ENCODE measurements around the gene KIF20B. TPM values are rescaled to one million over a fixed set of nuclear protein-coding genes. Genes with fewer than 3 reads are reported as not detected.

KIF20B gene, protein sequence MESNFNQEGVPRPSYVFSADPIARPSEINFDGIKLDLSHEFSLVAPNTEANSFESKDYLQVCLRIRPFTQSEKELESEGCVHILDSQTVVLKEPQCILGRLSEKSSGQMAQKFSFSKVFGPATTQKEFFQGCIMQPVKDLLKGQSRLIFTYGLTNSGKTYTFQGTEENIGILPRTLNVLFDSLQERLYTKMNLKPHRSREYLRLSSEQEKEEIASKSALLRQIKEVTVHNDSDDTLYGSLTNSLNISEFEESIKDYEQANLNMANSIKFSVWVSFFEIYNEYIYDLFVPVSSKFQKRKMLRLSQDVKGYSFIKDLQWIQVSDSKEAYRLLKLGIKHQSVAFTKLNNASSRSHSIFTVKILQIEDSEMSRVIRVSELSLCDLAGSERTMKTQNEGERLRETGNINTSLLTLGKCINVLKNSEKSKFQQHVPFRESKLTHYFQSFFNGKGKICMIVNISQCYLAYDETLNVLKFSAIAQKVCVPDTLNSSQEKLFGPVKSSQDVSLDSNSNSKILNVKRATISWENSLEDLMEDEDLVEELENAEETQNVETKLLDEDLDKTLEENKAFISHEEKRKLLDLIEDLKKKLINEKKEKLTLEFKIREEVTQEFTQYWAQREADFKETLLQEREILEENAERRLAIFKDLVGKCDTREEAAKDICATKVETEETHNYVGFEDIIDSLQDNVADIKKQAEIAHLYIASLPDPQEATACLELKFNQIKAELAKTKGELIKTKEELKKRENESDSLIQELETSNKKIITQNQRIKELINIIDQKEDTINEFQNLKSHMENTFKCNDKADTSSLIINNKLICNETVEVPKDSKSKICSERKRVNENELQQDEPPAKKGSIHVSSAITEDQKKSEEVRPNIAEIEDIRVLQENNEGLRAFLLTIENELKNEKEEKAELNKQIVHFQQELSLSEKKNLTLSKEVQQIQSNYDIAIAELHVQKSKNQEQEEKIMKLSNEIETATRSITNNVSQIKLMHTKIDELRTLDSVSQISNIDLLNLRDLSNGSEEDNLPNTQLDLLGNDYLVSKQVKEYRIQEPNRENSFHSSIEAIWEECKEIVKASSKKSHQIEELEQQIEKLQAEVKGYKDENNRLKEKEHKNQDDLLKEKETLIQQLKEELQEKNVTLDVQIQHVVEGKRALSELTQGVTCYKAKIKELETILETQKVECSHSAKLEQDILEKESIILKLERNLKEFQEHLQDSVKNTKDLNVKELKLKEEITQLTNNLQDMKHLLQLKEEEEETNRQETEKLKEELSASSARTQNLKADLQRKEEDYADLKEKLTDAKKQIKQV (N-terminal part only)
- polyA plus RNA-seq (2013), result 7.5 TPM

DNA sequence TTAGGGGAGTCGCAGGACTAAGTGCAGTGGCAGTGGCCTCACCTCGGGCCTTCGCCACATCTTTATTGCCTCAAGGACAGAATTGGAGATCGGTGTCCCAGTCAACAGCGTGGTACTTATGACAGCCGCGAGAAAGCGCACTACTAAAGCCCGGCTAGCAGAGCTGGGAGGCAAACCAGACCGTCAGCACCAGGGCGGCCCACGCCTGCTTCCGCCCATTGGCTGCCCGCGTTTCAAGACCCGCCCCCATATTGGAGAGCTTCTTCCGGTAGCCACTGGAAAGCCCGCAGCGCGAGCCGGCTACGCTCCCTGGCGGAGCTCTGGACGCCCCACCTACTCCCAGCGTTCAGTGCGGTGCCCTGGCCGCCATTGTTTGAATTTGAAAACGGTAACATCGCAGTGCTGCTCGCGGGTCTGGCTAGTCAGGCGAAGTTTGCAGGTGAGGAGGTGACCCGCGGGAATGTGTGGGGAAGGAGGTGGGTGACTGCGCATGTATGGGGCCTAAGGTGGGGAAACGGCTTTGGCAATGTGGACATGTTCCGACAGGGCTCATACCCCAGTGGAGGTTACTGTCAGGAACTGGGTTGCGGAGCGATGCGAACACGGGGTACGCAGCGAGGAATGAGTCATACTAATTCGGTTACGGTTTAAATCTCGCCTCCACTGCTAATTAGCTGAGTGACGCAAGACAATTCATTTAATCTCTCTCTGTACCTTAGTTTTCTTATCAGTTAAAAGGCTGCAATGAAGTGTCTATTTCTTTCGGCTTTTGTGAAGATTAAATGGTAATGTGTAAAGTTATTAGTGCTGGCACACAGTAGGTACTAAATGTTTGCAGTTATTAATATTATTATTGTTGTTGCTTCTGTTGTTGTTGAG is at the start of gene KIF20B:
Gene KIF20B (plus strand): TSS at position 349 of the 879 bp plus-strand sequence. CDS start 3,705 bp downstream, outside the sequence.
- CTCF ChIA-PET, result interaction anchor here (1.2 kb wide), 1 partner anchor 9 kb away, joined by 4 read pairs; no protein-coding TSS in a partner anchor
- H3K27ac ChIP-seq (ENCODE audit: insufficient read depth in 1 of 2, low read depth in 1 of 2, low read length in 2 of 2, poor library complexity in 1 of 2, severe bottlenecking in 2 of 2), result peak within 1 kb of the TSS; percentile 72 to 85
- H3K36me3 ChIP-seq (ENCODE audit: control insufficient read depth in 4 of 4, insufficient read depth in 4 of 4, low read length in 3 of 4), result no peaks in the 10 kb centered on the region
- no peaks in the 10 kb centered on the region for H3K9me3 ChIP-seq (ENCODE audit: control extremely low read depth in 1 of 5, control insufficient read depth in 4 of 5, insufficient read depth in 2 of 5, low read depth in 1 of 5, low read length in 4 of 5)
- peak within 1 kb of the TSS; percentile 59 to 100 (median 88) for H3K4me3 ChIP-seq (ENCODE audit: control insufficient read depth in 1 of 7, extremely low read depth in 1 of 7, insufficient read depth in 4 of 7, low read depth in 2 of 7, low read length in 6 of 7)
- POLR2A ChIA-PET, result no interaction called here
- peak; percentile 97 to 99 (median 99) for DNase-seq
- WGBS (ENCODE audit: insufficient coverage), result 0% methylated on average over 43 of the region's 48 CpGs
- peaks cover 5 to 31% (median 16%) of the 10 kb centered on the region in 4 experiments for H3K4me1 ChIP-seq (ENCODE audit: control extremely low read depth in 1 of 4, control insufficient read depth in 4 of 4, insufficient read depth in 4 of 4, low read length in 3 of 4)
- H3K27me3 ChIP-seq (replicated peaks in 2 of 5; ENCODE audit: control insufficient read depth in 4 of 5, insufficient read depth in 5 of 5, low read length in 4 of 5), result no peaks in the 10 kb centered on the region

DNA sequence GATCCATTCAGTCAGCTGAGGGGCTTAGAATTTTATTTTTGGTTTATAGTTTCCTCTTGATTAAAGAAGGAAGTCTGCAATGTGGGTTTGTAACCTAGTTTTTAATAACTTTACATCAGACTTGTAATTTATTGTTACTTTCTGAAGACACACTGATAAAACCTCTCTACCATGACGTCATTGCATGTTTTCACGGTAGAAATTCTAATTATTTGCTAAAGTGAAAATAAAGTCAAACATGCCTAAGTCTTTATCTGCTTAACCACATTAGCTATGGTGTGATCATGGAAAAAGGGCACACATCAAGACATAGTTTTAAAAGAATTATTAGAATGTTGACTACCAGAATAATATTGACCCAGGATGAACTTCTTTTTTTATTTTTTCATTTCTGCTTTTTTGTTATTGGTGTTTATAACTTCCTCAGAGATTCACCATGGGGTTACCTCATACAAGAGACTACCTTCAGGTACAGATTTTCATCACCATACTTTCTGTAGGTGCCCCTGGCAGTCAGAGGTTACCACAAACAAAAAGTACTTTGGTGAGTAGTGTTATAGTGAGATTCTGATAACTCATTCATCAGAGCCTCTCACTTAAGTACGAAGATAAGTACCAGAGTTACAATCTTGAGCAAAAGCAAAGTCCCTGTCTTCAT is 49.3 kb upstream of the KIF20B start:
- WGBS (ENCODE audit: insufficient coverage), result 100% methylated on average over 1 of the region's 3 CpGs
- no peaks in the 10 kb centered on the region for H3K27me3 ChIP-seq (replicated peaks in 2 of 5; ENCODE audit: control insufficient read depth in 4 of 5, insufficient read depth in 5 of 5, low read length in 4 of 5)
- H3K9me3 ChIP-seq (ENCODE audit: control extremely low read depth in 1 of 5, control insufficient read depth in 4 of 5, insufficient read depth in 2 of 5, low read depth in 1 of 5, low read length in 4 of 5), result peaks cover 0 to 8% (median 3%) of the 10 kb centered on the region in 5 experiments
- H3K4me3 ChIP-seq (ENCODE audit: control insufficient read depth in 1 of 7, extremely low read depth in 1 of 7, insufficient read depth in 4 of 7, low read depth in 2 of 7, low read length in 6 of 7), result no peak overlapping the region
- no peak overlapping the region for H3K27ac ChIP-seq (ENCODE audit: insufficient read depth in 1 of 2, low read depth in 1 of 2, low read length in 2 of 2, poor library complexity in 1 of 2, severe bottlenecking in 2 of 2)
- peaks cover 0 to 13% (median 7%) of the 10 kb centered on the region in 4 experiments for H3K4me1 ChIP-seq (ENCODE audit: control extremely low read depth in 1 of 4, control insufficient read depth in 4 of 4, insufficient read depth in 4 of 4, low read length in 3 of 4)
- DNase-seq, result peak in 2 of 3 donors; percentile 33 to 45
- POLR2A ChIA-PET, result no interaction called here
- no peaks in the 10 kb centered on the region for H3K36me3 ChIP-seq (ENCODE audit: control insufficient read depth in 4 of 4, insufficient read depth in 4 of 4, low read length in 3 of 4)
- CTCF ChIA-PET, result interaction anchor here (0.9 kb wide), 1 partner anchor 12 kb away, joined by 3 read pairs; no protein-coding TSS in a partner anchor

DNA sequence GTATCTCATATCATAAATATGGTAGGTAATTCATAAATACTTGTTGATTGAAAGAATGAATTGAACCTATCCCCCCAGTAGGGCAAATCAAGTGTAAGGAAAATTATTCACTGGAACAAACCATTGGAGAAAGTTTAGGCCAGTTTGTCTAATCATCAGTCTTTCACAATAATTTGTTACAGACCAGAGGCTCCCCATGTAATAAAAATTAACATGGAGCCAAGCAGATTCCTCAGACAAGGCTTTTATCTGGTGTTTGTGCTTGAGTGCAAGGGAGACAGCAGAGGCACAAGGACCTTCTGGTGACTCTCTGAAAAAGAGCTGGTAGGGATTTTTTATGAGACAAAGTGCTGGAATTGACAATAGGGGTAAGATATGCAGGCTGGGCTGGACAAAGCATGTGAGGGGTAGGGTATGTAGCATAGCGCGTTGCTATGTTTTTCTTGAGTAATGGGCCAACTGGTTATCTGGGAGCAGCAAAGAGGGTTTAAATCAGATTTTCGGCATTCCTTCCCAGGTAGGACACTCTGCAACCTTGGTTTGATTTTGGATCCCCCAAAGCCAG is 48.5 kb upstream of the KIF20B start:
- POLR2A ChIA-PET, result no interaction called here
- Histone ChIP-seq H3K27ac (ENCODE audit: insufficient read depth in 1 of 2, low read depth in 1 of 2, low read length in 2 of 2, poor library complexity in 1 of 2, severe bottlenecking in 2 of 2) (no peak overlapping the region), H3K9me3 (ENCODE audit: control extremely low read depth in 1 of 5, control insufficient read depth in 4 of 5, insufficient read depth in 2 of 5, low read depth in 1 of 5, low read length in 4 of 5) (peaks cover 0 to 8% (median 3%) of the 10 kb centered on the region in 5 experiments), H3K36me3 (ENCODE audit: control insufficient read depth in 4 of 4, insufficient read depth in 4 of 4, low read length in 3 of 4) (no peaks in the 10 kb centered on the region), H3K4me3 (ENCODE audit: control insufficient read depth in 1 of 7, extremely low read depth in 1 of 7, insufficient read depth in 4 of 7, low read depth in 2 of 7, low read length in 6 of 7) (no peak overlapping the region), H3K4me1 (ENCODE audit: control extremely low read depth in 1 of 4, control insufficient read depth in 4 of 4, insufficient read depth in 4 of 4, low read length in 3 of 4) (peaks cover 0 to 11% (median 7%) of the 10 kb centered on the region in 4 experiments), H3K27me3 (replicated peaks in 2 of 5; ENCODE audit: control insufficient read depth in 4 of 5, insufficient read depth in 5 of 5, low read length in 4 of 5) (no peaks in the 10 kb centered on the region)
- 96% methylated on average over 3 of the region's 3 CpGs for WGBS (ENCODE audit: insufficient coverage)
- no peak for DNase-seq
- CTCF ChIA-PET, result no interaction called here

DNA sequence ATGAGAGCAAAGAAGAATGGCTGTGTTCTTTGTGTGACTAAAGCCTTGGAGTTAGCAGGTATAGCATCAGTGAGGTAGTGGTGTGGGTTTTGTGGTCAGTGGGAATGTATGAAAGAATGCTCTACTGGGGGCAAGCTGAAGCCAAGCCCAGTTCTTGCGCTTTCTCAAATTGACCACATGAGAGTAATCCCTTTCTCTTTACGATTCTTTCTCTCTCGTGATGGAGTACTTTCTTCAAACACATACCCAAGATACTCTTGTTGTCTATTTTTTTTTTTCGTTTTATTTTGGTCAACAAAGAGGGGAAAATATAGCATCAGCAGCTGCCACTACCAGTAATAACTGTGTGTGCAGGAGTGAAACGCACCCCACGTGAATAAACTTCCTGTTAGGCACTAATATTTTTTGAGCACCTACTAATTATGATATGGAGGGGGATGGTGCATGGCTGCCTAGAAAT is 48.0 kb upstream of the KIF20B start:
- Histone ChIP-seq H3K4me1 (ENCODE audit: control extremely low read depth in 1 of 4, control insufficient read depth in 4 of 4, insufficient read depth in 4 of 4, low read length in 3 of 4) (peaks cover 0 to 11% (median 7%) of the 10 kb centered on the region in 4 experiments), H3K9me3 (ENCODE audit: control extremely low read depth in 1 of 5, control insufficient read depth in 4 of 5, insufficient read depth in 2 of 5, low read depth in 1 of 5, low read length in 4 of 5) (peaks cover 0 to 8% (median 3%) of the 10 kb centered on the region in 5 experiments), H3K27me3 (replicated peaks in 2 of 5; ENCODE audit: control insufficient read depth in 4 of 5, insufficient read depth in 5 of 5, low read length in 4 of 5) (no peaks in the 10 kb centered on the region), H3K27ac (ENCODE audit: insufficient read depth in 1 of 2, low read depth in 1 of 2, low read length in 2 of 2, poor library complexity in 1 of 2, severe bottlenecking in 2 of 2) (no peak overlapping the region), H3K4me3 (ENCODE audit: control insufficient read depth in 1 of 7, extremely low read depth in 1 of 7, insufficient read depth in 4 of 7, low read depth in 2 of 7, low read length in 6 of 7) (no peak overlapping the region), H3K36me3 (ENCODE audit: control insufficient read depth in 4 of 4, insufficient read depth in 4 of 4, low read length in 3 of 4) (no peaks in the 10 kb centered on the region)
- 100% methylated on average over 1 of the region's 6 CpGs for WGBS (ENCODE audit: insufficient coverage)
- ChIA-PET CTCF (interaction anchor here (1.7 kb wide), 1 partner anchor 10 kb away, joined by 5 read pairs; no protein-coding TSS in a partner anchor), POLR2A (interaction anchor here (0.6 kb wide), 1 partner anchor 13 kb away, joined by 3 read pairs; no protein-coding TSS in a partner anchor)
- no peak for DNase-seq

DNA sequence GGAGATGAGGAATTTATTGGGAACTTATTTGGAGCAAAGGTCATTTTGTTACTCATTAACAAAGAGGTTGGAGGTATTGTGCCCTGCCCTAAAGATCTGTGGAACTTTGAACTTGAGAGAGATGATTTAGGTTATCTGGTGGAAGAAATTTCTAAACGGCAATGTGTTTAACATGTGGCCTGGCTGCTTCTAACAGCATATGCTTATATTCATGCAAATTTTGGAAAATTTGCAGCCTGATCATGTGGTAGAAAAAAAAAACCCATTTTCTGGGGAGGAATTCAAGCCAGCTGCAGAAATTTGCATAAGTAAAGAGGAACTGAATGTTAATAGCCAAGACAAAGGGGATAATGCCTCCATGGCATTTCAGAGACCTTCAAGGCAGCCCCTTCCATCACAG is 45.7 kb upstream of the KIF20B start:
- H3K4me3 ChIP-seq (ENCODE audit: control insufficient read depth in 1 of 7, extremely low read depth in 1 of 7, insufficient read depth in 4 of 7, low read depth in 2 of 7, low read length in 6 of 7), result no peak overlapping the region

More for the DNA sequence above, 45.7 kb upstream of the KIF20B start:
- H3K9me3 ChIP-seq (ENCODE audit: control extremely low read depth in 1 of 5, control insufficient read depth in 4 of 5, insufficient read depth in 2 of 5, low read depth in 1 of 5, low read length in 4 of 5), result peaks cover 0 to 3% (median 0%) of the 10 kb centered on the region in 5 experiments
- H3K27me3 ChIP-seq (replicated peaks in 2 of 5; ENCODE audit: control insufficient read depth in 4 of 5, insufficient read depth in 5 of 5, low read length in 4 of 5), result no peaks in the 10 kb centered on the region
- WGBS (ENCODE audit: insufficient coverage), result 80% methylated on average over 1 of the region's 1 CpG
- H3K36me3 ChIP-seq (ENCODE audit: control insufficient read depth in 4 of 4, insufficient read depth in 4 of 4, low read length in 3 of 4), result no peaks in the 10 kb centered on the region
- H3K27ac ChIP-seq (ENCODE audit: insufficient read depth in 1 of 2, low read depth in 1 of 2, low read length in 2 of 2, poor library complexity in 1 of 2, severe bottlenecking in 2 of 2), result no peak overlapping the region
- POLR2A ChIA-PET, result no interaction called here
- DNase-seq, result no peak
- CTCF ChIA-PET, result interaction anchor here (1.1 kb wide), 1 partner anchor 9 kb away, joined by 3 read pairs; no protein-coding TSS in a partner anchor
- peaks cover 0 to 11% (median 7%) of the 10 kb centered on the region in 4 experiments for H3K4me1 ChIP-seq (ENCODE audit: control extremely low read depth in 1 of 4, control insufficient read depth in 4 of 4, insufficient read depth in 4 of 4, low read length in 3 of 4)

Data from common myeloid progenitor, CD34-positive (primary cell).